ENCODE data around the gene PKD1. TPM values are rescaled to one million over a fixed set of nuclear protein-coding genes. Genes with fewer than 3 reads are reported as not detected.
"Not testable (repeated sequence)": the region's sequence is repeated elsewhere in the genome, so short reads cannot be mapped to it uniquely, and the experiment has no call there.

Gene PKD1
- total RNA-seq, 1 donor = 180 TPM

GRCh38 chr16:2133797-2134196, 1.9 kb downstream of the PKD1 start:
- not testable (repeated sequence) for H3K9me3 ChIP-seq (ENCODE audit: low read depth, low read length); H3K4me2 ChIP-seq (ENCODE audit: insufficient read depth, low read length); H4K20me1 ChIP-seq (ENCODE audit: insufficient read depth, low read length); H3K27me3 ChIP-seq (ENCODE audit: insufficient read depth, low read length); H3K4me1 ChIP-seq (ENCODE audit: insufficient read depth, low read length); H2AFZ ChIP-seq (ENCODE audit: low read length); DNase-seq (ENCODE audit: insufficient read length, low spot score, missing footprints); H3K27ac ChIP-seq (ENCODE audit: low read depth, low read length); H3K36me3 ChIP-seq (ENCODE audit: insufficient read depth, low read length)
- Histone ChIP-seq H3K79me2 (ENCODE audit: insufficient read depth, low read length) (peaks cover 26% of the 10 kb centered on the region), H3K4me3 (ENCODE audit: insufficient read depth, low read length) (peak overlapping the region; percentile 25)

- H3K27me3 ChIP-seq (ENCODE audit: insufficient read depth, low read length); H3K27ac ChIP-seq (ENCODE audit: low read depth, low read length); DNase-seq (ENCODE audit: insufficient read length, low spot score, missing footprints); H3K9me3 ChIP-seq (ENCODE audit: low read depth, low read length); H3K4me3 ChIP-seq (ENCODE audit: insufficient read depth, low read length); H3K4me2 ChIP-seq (ENCODE audit: insufficient read depth, low read length); H3K36me3 ChIP-seq (ENCODE audit: insufficient read depth, low read length); H2AFZ ChIP-seq (ENCODE audit: low read length): not testable (repeated sequence)
- Histone ChIP-seq H3K79me2 (ENCODE audit: insufficient read depth, low read length) (peaks cover 52% of the 10 kb centered on the region), H3K4me1 (ENCODE audit: insufficient read depth, low read length) (peaks cover 29% of the 10 kb centered on the region), H4K20me1 (ENCODE audit: insufficient read depth, low read length) (peaks cover 14% of the 10 kb centered on the region)
Measured at GRCh38 chr16:2129890-2130447, 5.7 kb downstream of the PKD1 start.

GRCh38 chr16:2129251-2129650, 6.4 kb downstream of the PKD1 start:
- H3K9me3 ChIP-seq (ENCODE audit: low read depth, low read length); DNase-seq (ENCODE audit: insufficient read length, low spot score, missing footprints); H2AFZ ChIP-seq (ENCODE audit: low read length); H3K36me3 ChIP-seq (ENCODE audit: insufficient read depth, low read length); H3K4me3 ChIP-seq (ENCODE audit: insufficient read depth, low read length); H3K27me3 ChIP-seq (ENCODE audit: insufficient read depth, low read length); H3K27ac ChIP-seq (ENCODE audit: low read depth, low read length); H3K4me2 ChIP-seq (ENCODE audit: insufficient read depth, low read length): not testable (repeated sequence)
- H3K79me2 ChIP-seq (ENCODE audit: insufficient read depth, low read length) = peaks cover 59% of the 10 kb centered on the region
- peaks cover 36% of the 10 kb centered on the region for H3K4me1 ChIP-seq (ENCODE audit: insufficient read depth, low read length)
- H4K20me1 ChIP-seq (ENCODE audit: insufficient read depth, low read length) = peaks cover 14% of the 10 kb centered on the region

- peaks cover 14% of the 10 kb centered on the region for H4K20me1 ChIP-seq (ENCODE audit: insufficient read depth, low read length)
- H3K4me2 ChIP-seq (ENCODE audit: insufficient read depth, low read length) = peak overlapping the region; percentile 55
- H3K4me1 ChIP-seq (ENCODE audit: insufficient read depth, low read length) = peaks cover 36% of the 10 kb centered on the region
- H3K4me3 ChIP-seq (ENCODE audit: insufficient read depth, low read length); H3K36me3 ChIP-seq (ENCODE audit: insufficient read depth, low read length); H3K9me3 ChIP-seq (ENCODE audit: low read depth, low read length); DNase-seq (ENCODE audit: insufficient read length, low spot score, missing footprints); H3K27ac ChIP-seq (ENCODE audit: low read depth, low read length); H2AFZ ChIP-seq (ENCODE audit: low read length); H3K27me3 ChIP-seq (ENCODE audit: insufficient read depth, low read length): not testable (repeated sequence)
- H3K79me2 ChIP-seq (ENCODE audit: insufficient read depth, low read length) = peaks cover 60% of the 10 kb centered on the region
Measured at GRCh38 chr16:2127630-2128280, 7.9 kb downstream of the PKD1 start.

GRCh38 chr16:2126928-2127556, 8.7 kb downstream of the PKD1 start:
- H3K9me3 ChIP-seq (ENCODE audit: low read depth, low read length); H2AFZ ChIP-seq (ENCODE audit: low read length); H3K4me3 ChIP-seq (ENCODE audit: insufficient read depth, low read length); H3K36me3 ChIP-seq (ENCODE audit: insufficient read depth, low read length); DNase-seq (ENCODE audit: insufficient read length, low spot score, missing footprints); H3K27me3 ChIP-seq (ENCODE audit: insufficient read depth, low read length): not testable (repeated sequence)
- peaks cover 36% of the 10 kb centered on the region for H3K4me1 ChIP-seq (ENCODE audit: insufficient read depth, low read length)
- H3K27ac ChIP-seq (ENCODE audit: low read depth, low read length) = peak overlapping the region; percentile 51
- peak overlapping the region; percentile 13 for H3K4me2 ChIP-seq (ENCODE audit: insufficient read depth, low read length)
- peaks cover 67% of the 10 kb centered on the region for H3K79me2 ChIP-seq (ENCODE audit: insufficient read depth, low read length)
- H4K20me1 ChIP-seq (ENCODE audit: insufficient read depth, low read length) = peaks cover 17% of the 10 kb centered on the region

GRCh38 chr16:2126161-2126743, 9.4 kb downstream of the PKD1 start:
- Histone ChIP-seq H3K79me2 (ENCODE audit: insufficient read depth, low read length) (peaks cover 69% of the 10 kb centered on the region), H3K27ac (ENCODE audit: low read depth, low read length) (peak overlapping the region; percentile 70), H4K20me1 (ENCODE audit: insufficient read depth, low read length) (peaks cover 22% of the 10 kb centered on the region), H3K4me2 (ENCODE audit: insufficient read depth, low read length) (peak overlapping the region; percentile 13), H3K4me1 (ENCODE audit: insufficient read depth, low read length) (peaks cover 41% of the 10 kb centered on the region)
- not testable (repeated sequence) for H3K9me3 ChIP-seq (ENCODE audit: low read depth, low read length); H3K36me3 ChIP-seq (ENCODE audit: insufficient read depth, low read length); H3K27me3 ChIP-seq (ENCODE audit: insufficient read depth, low read length); DNase-seq (ENCODE audit: insufficient read length, low spot score, missing footprints); H3K4me3 ChIP-seq (ENCODE audit: insufficient read depth, low read length); H2AFZ ChIP-seq (ENCODE audit: low read length)

- not testable (repeated sequence) for H3K36me3 ChIP-seq (ENCODE audit: insufficient read depth, low read length); H2AFZ ChIP-seq (ENCODE audit: low read length); H3K9me3 ChIP-seq (ENCODE audit: low read depth, low read length); H3K27me3 ChIP-seq (ENCODE audit: insufficient read depth, low read length); H3K4me3 ChIP-seq (ENCODE audit: insufficient read depth, low read length); DNase-seq (ENCODE audit: insufficient read length, low spot score, missing footprints)
- Histone ChIP-seq H3K4me2 (ENCODE audit: insufficient read depth, low read length) (peak overlapping the region; percentile 57), H4K20me1 (ENCODE audit: insufficient read depth, low read length) (peaks cover 28% of the 10 kb centered on the region), H3K4me1 (ENCODE audit: insufficient read depth, low read length) (peaks cover 41% of the 10 kb centered on the region), H3K27ac (ENCODE audit: low read depth, low read length) (peak overlapping the region; percentile 70), H3K79me2 (ENCODE audit: insufficient read depth, low read length) (peaks cover 70% of the 10 kb centered on the region)
Measured at GRCh38 chr16:2125609-2126008, 10.1 kb downstream of the PKD1 start.

- not testable (repeated sequence) for H2AFZ ChIP-seq (ENCODE audit: low read length); H3K9me3 ChIP-seq (ENCODE audit: low read depth, low read length); H3K36me3 ChIP-seq (ENCODE audit: insufficient read depth, low read length); H3K27me3 ChIP-seq (ENCODE audit: insufficient read depth, low read length)
- peaks cover 69% of the 10 kb centered on the region for H3K79me2 ChIP-seq (ENCODE audit: insufficient read depth, low read length)
- H4K20me1 ChIP-seq (ENCODE audit: insufficient read depth, low read length) = peaks cover 32% of the 10 kb centered on the region
- H3K4me2 ChIP-seq (ENCODE audit: insufficient read depth, low read length) = peak overlapping the region; percentile 57
- peak; percentile 84 for DNase-seq (ENCODE audit: insufficient read length, low spot score, missing footprints)
- peak overlapping the region; percentile 70 for H3K27ac ChIP-seq (ENCODE audit: low read depth, low read length)
- peak overlapping the region; percentile 45 for H3K4me3 ChIP-seq (ENCODE audit: insufficient read depth, low read length)
- H3K4me1 ChIP-seq (ENCODE audit: insufficient read depth, low read length) = peaks cover 41% of the 10 kb centered on the region
Measured at GRCh38 chr16:2124694-2125444, 10.8 kb downstream of the PKD1 start.
